HepG2 (cell line): ENCODE data around the gene KIF17. TPM values are rescaled to one million over a fixed set of nuclear protein-coding genes. Genes with fewer than 3 reads are reported as not detected.

Source experiments
- ATAC-seq: fragments of 200-7000 bp; cut with Tn5 transposase; 3 replicates; pipeline ENCODE4 v1.9.1; 2020; ENCODE audit warnings: mild to moderate bottlenecking, moderate library complexity
- BruUV-seq: library from RNA; stranded (reverse); fragments of 400-500 nt; replicated peaks from 2 replicates; lab custom pipeline; 2021; lab: Mats Ljungman, UMichigan
- CTCF ChIA-PET: fragments of 300-600 bp; formaldehyde crosslinking; extraction: SDS; loops from one replicate; lab custom pipeline; 2021; ENCODE audit warnings: low total read pairs, inconsistent platforms, low intra/inter-chr PET ratio; lab: Yijun Ruan, JAX
- POLR2A ChIA-PET: fragments of 350-600 bp; sonication (Branson Sonifier 250); formaldehyde crosslinking; loops from one replicate; lab custom pipeline; 2020; ENCODE audit warnings: antibody characterized with exemption, inconsistent platforms; lab: Yijun Ruan, JAX
- DNase-seq: peaks from one replicate; pipeline ENCODE4 v3.0.0-alpha.2; 2015; ENCODE audit warnings: low spot score
- FAIRE-seq: peaks from 3 replicates; lab custom pipeline; 2011; peaks lifted over from hg19 to GRCh38; lab: Jason Lieb, UNC
- H2AFZ ChIP-seq: one replicate; pipeline ENCODE4 v1.6.1; 2011; ENCODE audit warnings: low read length, inconsistent platforms
- H3K27ac ChIP-seq: fragments of 300-600 bp; 3 replicates; pipeline ENCODE4 v1.8.0; 2011; ENCODE audit warnings: mixed run types, mild to moderate bottlenecking, mixed read lengths, low read length, inconsistent platforms; ENCODE audit not compliant: insufficient read depth; ENCODE audit errors: extremely low read length
- H3K27me3 ChIP-seq, 2 experiments: fragments of 200-600 bp in 1 of 2; 2 replicates in 1 of 2; 3 replicates in 1 of 2; pipeline versions ENCODE4 v1.6.0 to v1.8.0; 2011; ENCODE audit warnings: low read length in 2 of 2, mild to moderate bottlenecking in 2 of 2, moderate library complexity in 2 of 2, inconsistent platforms in 1 of 2; ENCODE audit not compliant: insufficient read depth in 2 of 2, control insufficient read depth in 1 of 2
- H3K36me3 ChIP-seq, 2 experiments: fragments of 200-600 bp in 1 of 2; replicated peaks in 1 of 2; 2 replicates in 1 of 2; 3 replicates in 1 of 2; pipeline versions ENCODE4 v1.5.1 to v1.8.0; 2011; ENCODE audit warnings: low read length in 2 of 2, inconsistent platforms in 1 of 2; ENCODE audit not compliant: insufficient read depth in 2 of 2, control insufficient read depth in 1 of 2
- H3K4me1 ChIP-seq: 2 replicates; pipeline ENCODE4 v1.5.1; 2012; ENCODE audit warnings: low read length, inconsistent platforms; ENCODE audit not compliant: insufficient read depth
- H3K4me2 ChIP-seq: 2 replicates; pipeline ENCODE4 v1.6.0; 2011; ENCODE audit warnings: low read depth, low read length, inconsistent platforms
- H3K4me3 ChIP-seq, 3 experiments: fragments of 200-600 bp in 1 of 3; sonication (generic), shearing (Covaris generic) in 1 of 3; replicated peaks in 1 of 3; 2 replicates each; pipeline ENCODE4 v1.5.1; 2011 to 2016; ENCODE audit warnings: low read length in 3 of 3, inconsistent platforms in 2 of 3, low read depth in 2 of 3, mild to moderate bottlenecking in 2 of 3, control low read depth in 1 of 3, mixed read lengths in 1 of 3; ENCODE audit not compliant: insufficient read depth in 1 of 3
- H3K79me2 ChIP-seq: one replicate; pipeline ENCODE4 v1.6.1; 2011; ENCODE audit warnings: low read length, inconsistent platforms; ENCODE audit not compliant: insufficient read depth
- H3K9ac ChIP-seq: 2 replicates; pipeline ENCODE4 v1.6.0; 2011; ENCODE audit warnings: mild to moderate bottlenecking, low read depth, low read length, inconsistent platforms; ENCODE audit not compliant: insufficient read depth
- H3K9me3 ChIP-seq: 2 replicates; pipeline ENCODE4 v1.5.1; 2012; ENCODE audit warnings: mild to moderate bottlenecking, low read length
- H4K20me1 ChIP-seq: 2 replicates; pipeline ENCODE4 v1.6.0; 2011; ENCODE audit warnings: inconsistent platforms, mild to moderate bottlenecking, low read length, moderate library complexity; ENCODE audit not compliant: insufficient read depth
- KDM5B ChIP-seq: sonication (generic); formaldehyde crosslinking; IDR thresholded peaks from 2 replicates; pipeline ENCODE4 v1.4.0; 2020; ENCODE audit warnings: missing genetic modification reagents, mild to moderate bottlenecking, borderline replicate concordance
- NR1H2 ChIP-seq: sonication (generic); formaldehyde crosslinking; IDR thresholded peaks from 2 replicates; pipeline ENCODE4 v1.8.1; 2022; ENCODE audit warnings: low read depth, missing genetic modification reagents, borderline replicate concordance
- ZNF768 ChIP-seq: sonication (generic); formaldehyde crosslinking; IDR thresholded peaks from 2 replicates; pipeline ENCODE4 v1.4.0; 2020; ENCODE audit warnings: missing genetic modification reagents
- WGBS: methylation state at CpG from one replicate; pipeline ENCODE4 v1.1.6; 2017; ENCODE audit warnings: low lambda C conversion rate; 5-methylcytosine and 5-hydroxymethylcytosine counted together
- in situ Hi-C: cut with HindIII; loops from 2 replicates; pipeline ENCODE4 v1.10.0; 2017; ENCODE audit warnings: low pct_unique_long_range_greater_than_20kb; ENCODE audit not compliant: extremely low pct_ligation_motif_present
- intact Hi-C: fragments of 100-400 bp; cut with micrococcal nuclease; formaldehyde crosslinking; loops from one replicate; pipeline ENCODE4 v1.10.0; 2022; ENCODE audit not compliant: unreplicated experiment
- polyA plus RNA-seq, 8 experiments: library from polyadenylated mRNA; depleted of rRNA in 3 of 8; stranded (reverse) in 7 of 8; unstranded in 1 of 8; fragments of >200 nt; fragmentation: Illumina TruSeq in 4 of 8; extraction: Trizol in 4 of 8; gene quantifications; 2 replicates each; pipeline versions ENCODE4 v1.2.1 to v1.2.3, GENCODE V29; 2011 to 2016; ENCODE audit warnings: low read depth in 4 of 8, missing spikeins in 1 of 8, mixed read lengths in 1 of 8; ENCODE audit not compliant: insufficient read depth in 1 of 8
- total RNA-seq, 5 experiments: library from RNA; depleted of rRNA; stranded (reverse); fragments of >200 nt; fragmentation: Illumina TruSeq; extraction: Trizol; gene quantifications; 2 replicates each; pipeline ENCODE4 v1.2.3, GENCODE V29; 2016; ENCODE audit warnings: low read depth in 1 of 5

Gene KIF17
- total and polyA plus RNA-seq, 2 of the 13 experiments (the other 11 are each of a cell fraction or from before 2014, with no cell fraction given): 0.24 to 0.44 TPM

GRCh38 chr1:20724364-20725188 is 6.8 kb upstream of the KIF17 start:
- POLR2A ChIA-PET: interaction anchor here (1.3 kb wide), 1 partner anchor 28 kb away, joined by 3 read pairs; no protein-coding TSS in a partner anchor
- CTCF ChIA-PET: no interaction called here
- 86% methylated on average over 5 of the region's 17 CpGs for whole genome bisulfite sequencing
- TF ChIP-seq KDM5B: no peak
- TF ChIP-seq ZNF768: peak; percentile 91
- peaks cover 3 to 4% of the 10 kb centered on the region in 2 experiments; a peak in 2 of 5 replicates for H3K27me3 ChIP-seq
- no peaks in the 10 kb centered on the region for H3K9me3 ChIP-seq
- FAIRE-seq (no peak), DNase-seq (no peak), ATAC-seq (no peak)
- no peak overlapping the region for H3K27ac ChIP-seq
- H4K20me1 ChIP-seq: no peaks in the 10 kb centered on the region
- no peak overlapping the region for H3K4me3 ChIP-seq
- no TSS peak for BruUV-seq
- H3K4me1 ChIP-seq: peaks cover 16% of the 10 kb centered on the region
- no peak overlapping the region for H3K4me2 ChIP-seq
- in situ Hi-C loops: no loop called here
- no peak overlapping the region for H2AFZ ChIP-seq
- H3K9ac ChIP-seq: no peak overlapping the region
- no peaks in the 10 kb centered on the region for H3K36me3 ChIP-seq
- no peaks in the 10 kb centered on the region for H3K79me2 ChIP-seq
- intact Hi-C loops: no loop called here

GRCh38 chr1:20723537-20724363 is 5.9 kb upstream of the KIF17 start:
- in situ Hi-C loops: no loop called here
- H3K27me3 ChIP-seq: peaks cover 3 to 13% of the 10 kb centered on the region in 2 experiments; a peak in 3 of 5 replicates
- no peak overlapping the region for H3K4me2 ChIP-seq
- FAIRE-seq: no peak
- TF ChIP-seq NR1H2 (CRISPR knock-in tag): no peak
- 74% methylated on average over 26 of the region's 35 CpGs for WGBS
- no peak overlapping the region for H2AFZ ChIP-seq
- no peaks in the 10 kb centered on the region for H4K20me1 ChIP-seq
- peaks cover 8% of the 10 kb centered on the region; the same call in 1 of the 2 replicates for H3K4me1 ChIP-seq
- H3K27ac ChIP-seq: no peak overlapping the region
- no peak for DNase-seq
- H3K36me3 ChIP-seq: no peaks in the 10 kb centered on the region
- ChIA-PET POLR2A (interaction anchor here (1.3 kb wide), 1 partner anchor 27 kb away, joined by 3 read pairs; no protein-coding TSS in a partner anchor), CTCF (no interaction called here)
- intact Hi-C loops: no loop called here
- no peak for ATAC-seq
- no peak overlapping the region for H3K4me3 ChIP-seq
- no peaks in the 10 kb centered on the region for H3K9me3 ChIP-seq
- H3K9ac ChIP-seq: no peak overlapping the region
- no peaks in the 10 kb centered on the region for H3K79me2 ChIP-seq
- BruUV-seq: no TSS peak
